H1 (cell line): ENCODE measurements around the gene OLIG2. TPM values are rescaled to one million over a fixed set of nuclear protein-coding genes. Genes with fewer than 3 reads are reported as not detected.

Experiments
- polyA plus RNA-seq, 7 experiments: library from polyadenylated mRNA; depleted of rRNA in 3 of 7; stranded (reverse) in 5 of 7; unstranded in 2 of 7; fragments of >200 nt in 5 of 7; fragments of 200-250 nt in 2 of 7; gene quantifications; 1 replicate in 5 of 7; 2 replicates in 1 of 7; 4 replicates in 1 of 7; pipeline versions ENCODE4 v1.2.1 to v1.2.3, GENCODE V29; 2011 to 2013; ENCODE audit warnings: missing spikeins in 2 of 7, mixed read lengths in 2 of 7
- total RNA-seq: library from RNA; stranded (reverse); fragmentation: NEBNext Ultra II Directional; extraction: Animal tissue kit (Norgen Biotek cat#: 25700); gene quantifications from 2 replicates; pipeline ENCODE4 v1.2.1, GENCODE V29; 2021

Gene OLIG2
- total and polyA plus RNA-seq, 2 of the 8 experiments (the other 6 are each of a cell fraction or from before 2014, with no cell fraction given), result 0.79 TPM; not detected in 1

Other genes starting within 250 kb of the OLIG2 start
- gene OLIG1, start 44.2 kb downstream of the OLIG2 start, total RNA-seq, result 0.65 and 0.73 TPM in 2 replicates
- 1.2 and 1.4 TPM in 2 replicates for gene OLIG1, start 44.2 kb downstream of the OLIG2 start, polyA plus RNA-seq (2011; rRNA removed)
- 13.9 and 16.1 TPM in 2 replicates for gene IFNAR2, start 204.0 kb downstream of the OLIG2 start, total RNA-seq
- gene IFNAR2, start 204.0 kb downstream of the OLIG2 start, polyA plus RNA-seq (2011; rRNA removed), result 8.6 and 12.2 TPM in 2 replicates
- 2.5 and 3.2 TPM in 2 replicates for gene IL10RB, start 240.4 kb downstream of the OLIG2 start, total RNA-seq
- 2.7 and 2.9 TPM in 2 replicates for gene IL10RB, start 240.4 kb downstream of the OLIG2 start, polyA plus RNA-seq (2011; rRNA removed)